COLO668 (cell line): Measurements from ENCODE around the gene MINDY4.

Experiments
- DNase-seq: peaks from one replicate; lab custom pipeline; 2025; ENCODE audit not compliant: unreplicated experiment; lab: John Stamatoyannopoulos, UW

MINDY4 gene

DNA sequence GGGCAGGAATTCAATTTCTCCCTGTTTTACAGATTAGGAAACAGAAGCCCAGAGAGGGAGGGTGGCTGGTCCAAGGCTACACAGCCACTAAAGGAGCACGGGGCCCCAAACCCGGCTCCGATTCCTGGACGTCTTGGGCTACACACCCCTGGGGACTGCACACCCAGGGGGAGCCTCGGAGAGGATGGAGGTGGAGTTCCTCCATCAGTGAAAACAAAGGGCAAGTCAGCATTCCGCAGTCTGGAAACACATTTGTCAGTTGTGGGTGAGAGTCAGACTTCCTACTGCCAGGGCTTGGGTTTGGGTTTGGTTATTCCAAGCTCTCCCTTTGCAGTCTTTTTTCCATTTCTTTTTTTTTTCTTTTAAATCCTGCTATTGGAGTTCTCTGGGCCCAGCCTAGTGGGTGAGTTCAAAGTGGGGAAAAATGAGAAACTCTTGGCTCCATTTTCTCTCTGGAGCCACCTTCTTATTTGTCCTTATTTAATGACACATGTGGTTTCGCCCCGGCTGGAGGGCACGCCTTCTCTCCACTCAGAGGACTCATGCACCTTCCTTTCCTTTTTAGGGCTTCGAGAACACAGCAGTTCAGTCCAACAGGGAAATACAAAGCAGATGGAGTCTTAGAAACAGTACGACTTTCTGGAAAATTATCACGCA, 80.6 kb downstream of the MINDY4 start:
- no peak for DNase-seq

DNA sequence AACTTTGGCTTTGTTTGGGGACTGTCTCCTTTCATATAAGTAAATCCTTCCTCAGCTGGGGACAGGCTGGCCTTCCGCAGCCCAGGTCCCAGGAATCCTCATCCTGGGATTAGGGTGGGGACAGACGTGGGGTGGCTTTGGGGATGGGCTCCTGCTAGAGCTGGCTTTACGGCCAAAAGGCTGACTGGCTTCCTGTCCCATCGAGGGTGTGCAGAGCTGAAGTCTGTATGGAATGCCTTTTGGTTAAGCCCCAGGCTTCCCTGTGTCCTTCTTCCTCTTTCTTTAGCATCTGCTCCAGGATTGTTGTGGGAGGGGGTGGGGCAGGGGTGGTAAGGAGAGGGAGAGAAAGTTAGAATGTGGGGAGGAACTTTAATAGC, 81.1 kb downstream of the MINDY4 start:
- DNase-seq = no peak

DNA sequence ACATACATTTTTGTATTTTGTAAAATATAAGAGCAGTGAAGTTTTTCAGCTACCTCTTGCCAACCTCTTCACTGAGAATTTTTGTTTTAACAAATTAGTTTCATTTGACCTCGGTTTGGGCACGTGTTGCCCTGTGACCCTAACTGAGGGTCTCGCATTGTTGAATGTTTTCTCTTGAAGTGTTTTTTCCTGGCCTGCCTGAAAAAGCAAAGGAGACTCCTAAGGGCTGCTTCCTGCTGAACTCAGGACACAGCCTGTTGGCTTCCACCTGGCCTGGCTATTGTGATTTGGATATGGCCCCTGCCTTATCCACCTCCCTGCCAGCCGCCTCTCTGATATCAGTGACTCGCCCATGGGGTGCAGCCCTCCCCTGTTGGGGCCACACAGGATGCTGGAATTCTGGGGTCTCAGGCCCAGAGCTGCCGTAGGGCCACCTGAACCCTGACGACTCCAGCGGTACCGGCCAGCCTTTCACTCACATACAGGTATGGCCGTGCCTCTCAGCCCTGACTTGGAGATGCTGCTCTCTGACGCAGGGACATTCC, 81.6 kb downstream of the MINDY4 start:
- DNase-seq = no peak

DNA sequence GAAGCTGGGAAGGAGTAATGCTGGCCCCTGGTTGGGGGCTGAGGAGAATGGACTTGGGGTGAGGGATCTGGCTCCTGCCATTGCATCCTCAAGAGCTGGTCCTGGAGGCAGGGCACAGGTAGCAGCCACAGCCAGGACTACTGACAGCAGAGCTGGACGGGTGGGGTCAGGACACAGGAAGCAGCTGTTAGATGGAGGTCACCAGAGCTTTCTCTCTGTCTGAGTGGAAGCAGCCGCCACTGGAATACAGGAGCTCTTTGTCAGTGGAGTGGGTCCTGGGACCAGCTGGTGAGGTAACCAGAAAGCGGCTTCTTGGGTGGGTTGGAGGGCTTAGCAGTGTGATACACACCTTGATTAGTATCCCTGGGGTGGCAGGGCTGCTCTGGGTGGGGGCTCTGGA, 82.4 kb downstream of the MINDY4 start:
- DNase-seq = no peak

DNA sequence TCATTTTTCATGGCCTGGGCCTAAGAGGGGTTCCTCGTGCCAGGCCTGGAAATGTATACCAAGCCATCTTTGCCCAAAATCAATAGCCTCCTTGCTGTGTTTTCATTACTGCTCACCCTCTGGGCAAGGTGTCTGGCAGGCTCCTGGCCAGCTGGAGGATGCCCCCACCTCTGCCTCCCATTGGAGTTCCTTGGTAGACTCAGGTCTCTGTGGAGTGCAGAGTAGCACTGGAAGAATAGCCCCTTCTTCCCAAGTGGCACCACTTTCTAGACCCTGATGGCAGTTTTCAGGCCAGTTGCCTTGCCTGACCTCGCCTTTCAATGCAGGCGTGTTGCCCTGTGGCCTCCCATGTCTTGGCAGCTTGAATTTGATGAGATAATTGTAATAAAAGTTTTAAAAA, 84.7 kb downstream of the MINDY4 start:
- no peak for DNase-seq

DNA sequence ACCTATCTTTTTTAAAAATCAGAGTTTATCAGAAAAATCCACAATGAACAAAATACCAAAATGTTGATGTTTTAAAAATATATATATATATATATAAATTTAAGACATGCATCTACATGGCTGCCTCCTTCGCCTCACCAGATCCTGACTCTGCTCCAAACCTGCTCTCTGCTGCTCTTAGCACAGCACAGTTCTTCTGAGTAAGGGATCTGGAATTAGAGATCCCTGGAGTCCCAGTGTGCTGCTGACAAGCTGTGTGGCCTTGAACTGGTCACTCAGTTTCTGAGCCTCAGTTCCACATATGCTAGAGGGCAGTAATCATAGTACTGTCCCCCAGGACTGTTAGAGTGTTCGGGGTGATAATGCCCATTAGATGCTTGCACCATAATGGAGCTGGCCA, 87.4 kb downstream of the MINDY4 start:
- no peak for DNase-seq

DNA sequence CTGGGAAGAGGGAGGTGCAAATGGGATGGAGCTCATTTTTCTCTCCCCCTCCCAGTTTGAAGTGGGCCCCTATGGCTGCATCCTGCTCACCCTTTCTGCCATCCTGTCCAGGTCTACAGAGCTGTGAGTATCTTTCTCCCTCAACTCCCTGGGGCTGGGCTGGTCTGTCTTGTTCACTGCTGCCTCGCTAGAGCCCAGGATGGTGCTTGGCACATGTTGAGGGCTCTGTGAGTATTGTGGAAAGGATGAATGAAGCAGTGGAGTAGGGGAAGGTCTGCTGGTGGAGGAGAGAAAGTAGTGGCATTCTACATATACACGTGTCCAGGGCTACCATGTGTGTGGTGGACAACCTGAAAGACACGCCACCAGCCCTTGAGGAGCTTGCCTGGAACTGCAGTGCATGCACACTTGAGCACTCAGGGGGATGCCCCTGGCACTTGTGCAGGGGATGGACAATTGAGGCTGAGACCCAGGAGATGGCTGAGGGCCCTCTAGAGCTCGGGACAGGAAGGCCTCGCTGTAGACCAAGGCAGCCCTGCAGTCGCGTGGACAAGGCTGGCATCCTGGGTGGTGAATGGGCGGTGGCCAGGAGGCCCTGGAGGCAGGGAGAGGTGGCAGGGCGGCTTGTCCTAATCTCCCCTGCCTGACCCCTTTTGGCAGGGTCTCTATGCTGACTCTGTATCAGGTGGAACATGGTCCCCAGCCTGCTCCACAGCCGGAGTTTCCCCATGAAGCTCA, 88.2 kb downstream of the MINDY4 start:
- DNase-seq = no peak

DNA sequence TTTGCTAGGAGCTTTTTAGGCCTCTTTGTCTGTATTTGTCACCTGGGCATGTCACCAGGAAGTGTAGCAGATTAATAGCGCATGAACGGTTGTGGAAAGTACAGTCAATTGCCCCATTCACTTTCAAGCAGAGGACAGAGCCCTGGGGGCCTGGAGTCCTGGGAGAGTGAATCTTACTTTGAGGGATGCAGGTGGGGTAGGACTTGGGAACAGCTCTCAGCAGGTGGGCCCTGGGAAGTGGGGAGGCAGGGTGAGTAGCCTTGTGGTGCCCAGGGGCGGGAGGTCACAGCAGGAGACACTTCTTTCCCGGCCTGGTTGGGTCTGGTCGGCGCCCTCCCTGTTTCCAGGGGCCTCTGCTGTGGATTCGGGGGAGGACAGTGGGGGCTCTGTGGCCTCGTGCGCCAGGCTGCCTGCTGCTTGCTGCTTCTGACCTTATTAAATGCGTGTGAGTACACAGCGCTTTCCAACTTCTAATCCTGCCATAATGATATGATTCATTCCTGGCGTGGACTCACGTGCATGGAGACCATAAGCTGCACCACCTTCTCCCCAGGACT, 88.8 kb downstream of the MINDY4 start:
- no peak for DNase-seq

DNA sequence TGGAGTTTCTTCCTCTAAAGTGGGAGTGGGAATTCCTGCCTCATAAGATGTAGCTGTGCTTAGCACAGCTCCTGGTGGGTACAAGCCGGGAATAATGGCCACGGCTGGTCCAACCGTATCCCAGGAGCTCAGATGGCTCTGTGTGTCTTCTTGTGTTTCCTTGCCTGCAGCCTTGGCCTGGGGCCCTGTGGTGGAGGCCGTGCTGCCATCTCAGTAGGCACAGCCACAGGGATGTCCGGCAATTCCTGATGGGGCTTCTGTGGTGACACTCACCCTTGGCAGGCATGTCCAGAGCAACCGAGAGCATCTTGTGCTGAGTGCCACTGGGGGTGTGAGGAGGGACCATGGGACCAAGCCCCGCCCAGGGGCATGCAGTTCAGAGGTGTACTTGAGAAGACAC, 90.4 kb downstream of the MINDY4 start:
- DNase-seq = no peak

DNA sequence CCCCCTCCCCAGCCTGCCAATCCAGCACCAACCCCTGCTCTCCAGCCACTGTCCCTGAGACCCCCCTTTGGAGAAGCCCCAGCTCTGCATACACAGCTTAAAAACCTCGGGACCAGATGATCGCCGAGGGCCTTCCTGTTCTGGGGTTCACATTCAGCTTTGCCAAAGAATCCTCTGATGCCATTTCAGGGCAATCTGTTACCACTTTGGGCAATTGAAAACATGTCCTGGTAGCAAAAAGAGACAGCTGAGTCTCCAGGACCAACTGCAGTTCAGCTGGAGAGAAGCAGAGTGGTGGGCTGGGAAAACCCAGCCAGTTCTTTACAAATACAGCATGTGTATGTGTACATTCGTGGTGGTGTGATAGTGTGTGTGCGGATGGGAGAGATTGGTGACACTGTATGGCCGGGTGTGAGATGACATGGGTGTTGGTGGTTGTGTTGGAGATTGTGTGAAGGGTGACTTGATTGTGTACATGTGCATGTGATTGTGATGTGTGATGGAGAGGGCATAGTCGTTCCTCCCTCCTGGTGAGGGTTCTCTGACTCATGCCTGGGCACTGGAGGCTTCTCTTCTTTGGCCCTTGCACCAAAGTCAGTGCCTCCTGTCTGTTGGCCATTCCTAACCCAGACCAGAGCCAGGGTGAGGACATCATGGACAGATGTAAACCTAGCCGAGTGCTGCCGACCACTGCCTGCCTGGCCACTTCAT, 91.9 kb downstream of the MINDY4 start:
- DNase-seq = no peak

DNA sequence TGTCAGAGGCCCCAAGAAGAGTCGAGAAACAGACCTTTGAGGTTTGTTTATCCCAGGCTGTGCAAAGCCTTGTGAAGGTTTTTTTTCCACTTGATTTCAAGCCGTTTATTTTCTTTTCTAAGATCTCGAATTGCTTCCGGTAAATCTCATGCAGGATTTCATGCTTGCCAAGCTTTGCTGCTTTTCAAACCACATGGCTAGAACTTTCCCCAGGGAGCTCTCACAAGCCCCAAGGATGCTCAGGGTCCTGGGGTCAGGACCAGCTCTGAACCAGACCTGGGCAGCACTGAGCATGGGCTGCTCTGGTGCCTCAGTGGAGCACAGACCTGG, 92.5 kb downstream of the MINDY4 start:
- no peak for DNase-seq

DNA sequence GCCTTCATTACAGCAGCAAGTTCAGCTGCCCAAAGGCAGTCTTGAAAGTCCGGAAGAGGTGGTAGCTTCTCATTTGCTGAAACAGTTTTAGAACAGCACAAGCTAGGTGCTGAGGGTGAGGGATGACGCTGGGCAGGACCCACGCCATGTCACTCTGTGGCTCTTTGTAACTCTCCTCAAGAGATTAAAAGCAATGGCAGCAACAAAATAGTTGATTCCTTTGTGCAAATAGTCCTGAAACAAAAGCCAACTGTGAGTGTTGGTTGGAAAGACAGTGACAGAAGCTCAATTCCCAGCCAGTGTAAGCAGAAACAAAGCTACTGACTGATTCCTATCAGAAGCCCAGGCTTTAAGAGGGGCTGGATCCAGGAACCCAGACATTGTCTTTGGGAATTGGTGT, 92.9 kb downstream of the MINDY4 start:
- DNase-seq = no peak

DNA sequence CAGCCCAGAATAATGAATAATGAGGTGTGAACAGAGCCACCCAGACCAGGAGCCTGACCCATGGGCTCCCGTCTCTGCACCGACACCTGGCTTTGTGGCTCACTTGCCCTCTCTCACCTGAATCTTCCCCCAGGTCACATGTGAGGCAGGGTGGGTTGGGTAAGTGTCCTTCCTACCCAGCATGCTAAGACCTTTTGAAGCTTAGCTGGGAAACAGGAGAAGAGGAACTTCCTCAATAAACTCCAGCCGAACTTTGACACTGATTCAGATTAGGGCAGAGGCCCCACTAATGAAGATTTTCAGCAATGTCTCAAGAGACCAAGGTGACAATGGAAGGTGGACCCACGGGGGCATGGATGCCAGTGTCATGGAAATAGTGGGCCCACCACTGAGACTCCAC, 93.9 kb downstream of the MINDY4 start:
- no peak for DNase-seq

DNA sequence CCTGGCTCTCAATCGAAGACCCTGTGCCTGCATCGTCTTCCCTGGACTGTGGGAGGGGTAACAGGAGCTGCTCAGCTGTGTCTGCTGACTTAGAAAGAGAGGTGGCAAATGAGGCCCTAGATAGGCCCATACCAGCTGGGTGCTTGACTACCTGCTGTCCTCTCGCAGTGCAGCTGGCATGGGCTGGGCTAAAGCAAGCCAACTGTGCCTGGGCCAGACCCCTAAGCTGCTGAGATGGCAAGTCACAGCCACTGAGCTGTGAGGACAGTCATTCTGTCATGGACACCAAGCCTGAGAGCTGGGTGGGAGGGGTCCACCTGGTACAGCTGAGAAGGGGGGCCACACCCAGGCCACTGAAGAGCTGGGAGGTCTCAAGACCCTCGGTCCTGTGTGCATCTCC, 94.6 kb downstream of the MINDY4 start:
- DNase-seq = no peak

DNA sequence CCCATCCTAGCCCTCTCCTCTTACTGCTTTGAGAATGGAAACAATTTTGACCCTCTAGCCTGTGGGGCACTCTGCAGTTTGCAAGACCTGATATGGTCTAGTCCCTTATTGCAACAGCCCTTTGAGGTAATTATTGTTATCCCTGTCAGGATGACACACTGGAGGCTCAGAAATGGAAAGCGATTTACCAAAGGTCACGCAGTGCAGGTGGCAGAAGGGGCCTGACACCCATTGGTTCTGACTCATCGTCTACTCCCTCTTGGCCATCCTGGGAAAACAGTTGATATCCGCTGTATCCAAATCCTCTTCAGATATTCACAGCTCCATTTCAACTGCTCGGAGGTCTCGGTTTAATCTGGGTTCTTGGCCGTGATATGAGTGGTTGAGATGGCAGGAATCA, 95.7 kb downstream of the MINDY4 start:
- DNase-seq = no peak

DNA sequence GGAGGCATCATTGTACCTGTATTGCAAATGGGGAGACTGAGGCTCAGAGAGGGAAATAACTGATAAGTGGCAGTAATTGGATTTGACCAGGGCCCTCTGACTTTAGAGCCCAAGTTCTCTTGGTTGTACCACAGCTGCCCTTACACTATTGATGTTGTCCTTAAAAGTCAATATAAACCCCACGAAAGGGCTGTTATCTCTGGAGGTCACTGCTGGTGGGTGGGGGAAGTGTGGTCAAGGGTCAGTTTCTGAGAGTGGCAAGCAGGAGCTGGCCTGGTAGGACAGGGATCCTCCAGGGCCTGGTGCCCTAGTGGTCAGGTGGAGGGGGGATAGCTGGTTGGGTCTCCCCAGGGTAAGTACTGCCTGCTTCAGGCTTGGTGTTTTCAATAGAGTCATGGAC, 96.3 kb downstream of the MINDY4 start:
- DNase-seq = no peak

DNA sequence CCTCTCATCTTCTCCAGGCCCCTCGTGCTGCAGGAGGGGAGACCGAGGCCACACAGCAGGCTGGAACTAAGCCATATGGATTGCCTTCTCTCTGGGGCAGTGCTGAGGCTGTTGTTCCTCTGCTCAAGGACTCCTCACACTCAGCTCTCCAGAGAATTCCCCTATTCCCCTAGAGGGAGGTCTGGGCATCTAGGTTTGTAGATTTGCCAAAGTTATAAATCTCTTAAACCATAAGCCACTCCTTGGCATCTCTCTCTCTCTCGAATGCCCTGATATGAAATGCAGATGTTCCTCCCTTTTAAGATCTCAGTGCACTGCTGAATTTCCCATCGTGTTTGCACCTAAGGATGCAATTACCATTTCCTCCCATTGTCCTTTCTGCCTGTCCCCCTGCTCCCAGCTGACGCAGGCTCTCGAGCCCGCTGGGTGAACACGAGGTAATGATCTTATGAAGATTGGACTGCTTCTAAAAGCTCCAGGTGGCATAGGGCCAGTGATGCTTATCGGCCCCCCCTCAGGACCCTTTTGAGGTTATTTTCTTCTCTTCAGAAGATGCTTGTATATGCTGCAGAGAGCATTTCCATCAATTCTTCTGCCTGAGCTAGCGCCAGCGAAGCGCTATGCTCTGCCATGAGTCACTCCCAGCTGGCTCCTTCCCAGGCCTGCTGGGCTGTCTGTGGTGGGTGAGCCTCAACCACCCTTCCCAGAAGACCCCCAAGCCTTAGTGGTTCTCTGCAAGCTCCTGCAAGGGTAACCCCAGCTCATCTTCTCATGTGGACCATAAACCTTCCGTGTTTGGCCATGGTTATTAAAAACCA, 98.8 kb downstream of the MINDY4 start:
- DNase-seq = no peak

DNA sequence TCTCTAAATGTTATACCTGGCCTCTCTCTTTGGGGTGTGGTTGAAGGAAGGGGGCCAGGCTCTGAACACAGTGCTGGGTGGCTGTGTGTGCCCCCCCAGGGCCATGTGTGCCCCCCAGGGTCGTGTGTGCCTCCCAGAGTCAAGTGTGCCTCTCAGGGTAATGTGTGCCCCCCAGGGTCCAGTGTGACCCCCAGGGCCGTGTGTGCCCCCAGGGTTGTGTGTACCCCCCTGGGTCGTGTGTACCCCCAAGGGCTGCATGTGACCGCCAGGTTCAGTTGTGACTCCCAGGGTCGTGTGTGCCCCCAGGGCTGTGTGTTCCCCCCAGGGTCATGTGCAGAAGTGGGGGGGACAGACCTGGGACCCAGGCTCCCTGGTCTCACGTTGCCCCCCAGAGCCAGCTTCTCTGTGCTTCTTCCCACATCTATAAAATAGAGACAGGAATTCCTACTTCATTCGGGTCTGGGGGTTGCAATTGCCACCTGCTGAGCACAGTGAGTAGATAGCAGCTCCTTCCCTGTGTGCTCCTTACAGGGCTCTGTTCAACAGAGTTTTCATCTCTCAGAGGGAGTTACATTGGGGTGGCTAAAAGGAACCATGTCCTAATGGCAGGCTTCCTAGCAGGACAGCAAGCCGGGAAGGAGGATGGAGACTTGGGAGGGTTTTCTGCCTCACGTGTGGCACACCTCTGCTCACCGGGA, 99.8 kb downstream of the MINDY4 start:
- DNase-seq = no peak

DNA sequence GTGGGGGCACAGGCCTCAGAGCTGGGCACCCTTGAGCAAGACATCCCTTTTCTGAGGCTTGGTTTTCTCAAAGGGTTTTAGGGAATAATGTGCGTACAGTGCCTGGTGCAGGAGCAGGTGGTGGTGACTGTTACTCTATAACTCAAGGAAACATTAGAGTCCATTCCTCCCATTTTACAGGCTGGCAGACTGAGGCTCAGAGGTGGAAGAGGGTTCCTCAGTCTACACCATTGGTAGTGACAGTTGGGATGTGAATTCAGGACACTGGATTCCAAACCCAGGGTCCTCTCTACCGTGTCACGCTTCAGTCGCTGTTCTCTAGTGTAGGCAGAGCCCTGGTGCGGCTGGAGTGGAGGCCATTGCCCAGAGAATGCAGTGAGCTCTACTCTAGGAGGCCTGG, 100.4 kb downstream of the MINDY4 start:
- no peak for DNase-seq

DNA sequence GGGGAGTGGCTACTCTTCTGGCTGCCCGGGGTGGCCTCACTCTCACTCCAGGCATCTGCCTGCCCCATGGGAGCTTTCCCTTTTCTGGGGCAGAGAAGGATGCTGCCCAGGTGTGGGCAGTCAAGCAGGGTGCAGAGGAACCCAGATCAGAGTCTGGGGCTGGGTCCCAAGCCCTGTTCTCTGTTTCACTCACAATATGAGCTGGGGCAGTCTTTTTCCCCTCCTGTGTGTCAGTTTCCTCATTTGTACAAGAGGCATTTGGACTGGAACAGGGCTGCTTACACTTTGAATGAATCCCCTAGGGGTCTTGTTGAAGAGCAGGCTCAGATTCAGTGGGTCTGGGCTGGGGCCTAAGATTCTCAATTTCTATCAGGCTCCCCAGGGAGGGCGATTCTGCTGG, 102.0 kb downstream of the MINDY4 start:
- DNase-seq = no peak

DNA sequence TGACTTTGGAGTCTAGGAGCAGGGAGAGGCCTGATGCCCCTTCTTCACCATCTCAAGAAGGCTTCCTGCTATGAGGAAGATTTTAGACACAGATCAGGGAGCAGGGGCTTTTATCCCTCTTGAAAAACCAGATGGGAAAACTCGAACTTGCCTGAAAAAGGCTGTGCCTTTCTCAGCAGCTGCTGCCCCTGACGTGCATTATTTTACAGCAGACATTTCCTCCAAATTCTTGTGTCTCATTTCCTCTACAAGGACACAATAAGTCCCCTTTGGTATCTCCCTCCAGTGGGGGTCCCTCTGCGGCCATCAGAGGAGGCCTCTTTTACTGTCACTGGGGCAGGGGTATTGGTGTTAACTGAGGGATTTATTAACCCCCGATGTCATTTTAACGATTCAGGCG, 102.4 kb downstream of the MINDY4 start:
- no peak for DNase-seq
